H1 (cell line): ENCODE measurements around the gene EEPD1. TPM values are rescaled to one million over a fixed set of nuclear protein-coding genes. Genes with fewer than 3 reads are reported as not detected.

Experiments
- ASH2L ChIP-seq: fragments of 200-600, 300-600 bp; sonication (generic); IDR thresholded peaks from one replicate; pipeline ENCODE4 v1.7.1; 2017; ENCODE audit warnings: low read length
- polyA plus RNA-seq, 7 experiments: library from polyadenylated mRNA; depleted of rRNA in 3 of 7; stranded (reverse) in 5 of 7; unstranded in 2 of 7; fragments of >200 nt in 5 of 7; fragments of 200-250 nt in 2 of 7; gene quantifications; 1 replicate in 5 of 7; 2 replicates in 1 of 7; 4 replicates in 1 of 7; pipeline versions ENCODE4 v1.2.1 to v1.2.3, GENCODE V29; 2011 to 2013; ENCODE audit warnings: missing spikeins in 2 of 7, mixed read lengths in 2 of 7
- total RNA-seq: library from RNA; stranded (reverse); fragmentation: NEBNext Ultra II Directional; extraction: Animal tissue kit (Norgen Biotek cat#: 25700); gene quantifications from 2 replicates; pipeline ENCODE4 v1.2.1, GENCODE V29; 2021

The EEPD1 gene
- total and polyA plus RNA-seq, 2 of the 8 experiments (the other 6 are each of a cell fraction or from before 2014, with no cell fraction given), result 3.1 to 7.8 TPM

GRCh38 chr7:36115448-36116321, 37.4 kb upstream of the EEPD1 start (continued):
- no peak for TF ChIP-seq ASH2L
